ENCODE data around the gene GPR17. TPM values are rescaled to one million over a fixed set of nuclear protein-coding genes. Genes with fewer than 3 reads are reported as not detected.

The GPR17 gene
- total and polyA plus RNA-seq, 2 experiments from 2014 or later = not detected

DNA sequence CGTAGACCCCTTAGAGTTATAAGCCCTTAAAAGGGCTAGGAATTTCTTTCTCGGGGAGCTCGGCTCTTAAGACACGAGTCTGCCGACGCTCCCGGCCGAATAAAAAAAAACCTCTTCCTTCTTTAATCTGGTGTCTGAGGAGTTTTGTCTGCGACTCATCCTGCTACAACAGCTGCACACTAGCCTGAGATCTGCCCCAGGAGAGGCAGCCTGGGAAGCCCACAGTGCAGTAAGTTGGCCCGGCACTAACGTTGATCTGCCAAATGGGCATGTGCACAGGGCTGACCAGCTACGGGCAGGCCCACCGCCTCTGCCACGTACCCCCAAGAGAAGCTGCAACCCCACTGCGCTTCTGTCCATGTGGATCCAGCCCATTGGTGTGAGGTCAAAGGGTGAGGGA, 37.8 kb downstream of the GPR17 start (continued):
- TF ChIP-seq, protein P1, sequence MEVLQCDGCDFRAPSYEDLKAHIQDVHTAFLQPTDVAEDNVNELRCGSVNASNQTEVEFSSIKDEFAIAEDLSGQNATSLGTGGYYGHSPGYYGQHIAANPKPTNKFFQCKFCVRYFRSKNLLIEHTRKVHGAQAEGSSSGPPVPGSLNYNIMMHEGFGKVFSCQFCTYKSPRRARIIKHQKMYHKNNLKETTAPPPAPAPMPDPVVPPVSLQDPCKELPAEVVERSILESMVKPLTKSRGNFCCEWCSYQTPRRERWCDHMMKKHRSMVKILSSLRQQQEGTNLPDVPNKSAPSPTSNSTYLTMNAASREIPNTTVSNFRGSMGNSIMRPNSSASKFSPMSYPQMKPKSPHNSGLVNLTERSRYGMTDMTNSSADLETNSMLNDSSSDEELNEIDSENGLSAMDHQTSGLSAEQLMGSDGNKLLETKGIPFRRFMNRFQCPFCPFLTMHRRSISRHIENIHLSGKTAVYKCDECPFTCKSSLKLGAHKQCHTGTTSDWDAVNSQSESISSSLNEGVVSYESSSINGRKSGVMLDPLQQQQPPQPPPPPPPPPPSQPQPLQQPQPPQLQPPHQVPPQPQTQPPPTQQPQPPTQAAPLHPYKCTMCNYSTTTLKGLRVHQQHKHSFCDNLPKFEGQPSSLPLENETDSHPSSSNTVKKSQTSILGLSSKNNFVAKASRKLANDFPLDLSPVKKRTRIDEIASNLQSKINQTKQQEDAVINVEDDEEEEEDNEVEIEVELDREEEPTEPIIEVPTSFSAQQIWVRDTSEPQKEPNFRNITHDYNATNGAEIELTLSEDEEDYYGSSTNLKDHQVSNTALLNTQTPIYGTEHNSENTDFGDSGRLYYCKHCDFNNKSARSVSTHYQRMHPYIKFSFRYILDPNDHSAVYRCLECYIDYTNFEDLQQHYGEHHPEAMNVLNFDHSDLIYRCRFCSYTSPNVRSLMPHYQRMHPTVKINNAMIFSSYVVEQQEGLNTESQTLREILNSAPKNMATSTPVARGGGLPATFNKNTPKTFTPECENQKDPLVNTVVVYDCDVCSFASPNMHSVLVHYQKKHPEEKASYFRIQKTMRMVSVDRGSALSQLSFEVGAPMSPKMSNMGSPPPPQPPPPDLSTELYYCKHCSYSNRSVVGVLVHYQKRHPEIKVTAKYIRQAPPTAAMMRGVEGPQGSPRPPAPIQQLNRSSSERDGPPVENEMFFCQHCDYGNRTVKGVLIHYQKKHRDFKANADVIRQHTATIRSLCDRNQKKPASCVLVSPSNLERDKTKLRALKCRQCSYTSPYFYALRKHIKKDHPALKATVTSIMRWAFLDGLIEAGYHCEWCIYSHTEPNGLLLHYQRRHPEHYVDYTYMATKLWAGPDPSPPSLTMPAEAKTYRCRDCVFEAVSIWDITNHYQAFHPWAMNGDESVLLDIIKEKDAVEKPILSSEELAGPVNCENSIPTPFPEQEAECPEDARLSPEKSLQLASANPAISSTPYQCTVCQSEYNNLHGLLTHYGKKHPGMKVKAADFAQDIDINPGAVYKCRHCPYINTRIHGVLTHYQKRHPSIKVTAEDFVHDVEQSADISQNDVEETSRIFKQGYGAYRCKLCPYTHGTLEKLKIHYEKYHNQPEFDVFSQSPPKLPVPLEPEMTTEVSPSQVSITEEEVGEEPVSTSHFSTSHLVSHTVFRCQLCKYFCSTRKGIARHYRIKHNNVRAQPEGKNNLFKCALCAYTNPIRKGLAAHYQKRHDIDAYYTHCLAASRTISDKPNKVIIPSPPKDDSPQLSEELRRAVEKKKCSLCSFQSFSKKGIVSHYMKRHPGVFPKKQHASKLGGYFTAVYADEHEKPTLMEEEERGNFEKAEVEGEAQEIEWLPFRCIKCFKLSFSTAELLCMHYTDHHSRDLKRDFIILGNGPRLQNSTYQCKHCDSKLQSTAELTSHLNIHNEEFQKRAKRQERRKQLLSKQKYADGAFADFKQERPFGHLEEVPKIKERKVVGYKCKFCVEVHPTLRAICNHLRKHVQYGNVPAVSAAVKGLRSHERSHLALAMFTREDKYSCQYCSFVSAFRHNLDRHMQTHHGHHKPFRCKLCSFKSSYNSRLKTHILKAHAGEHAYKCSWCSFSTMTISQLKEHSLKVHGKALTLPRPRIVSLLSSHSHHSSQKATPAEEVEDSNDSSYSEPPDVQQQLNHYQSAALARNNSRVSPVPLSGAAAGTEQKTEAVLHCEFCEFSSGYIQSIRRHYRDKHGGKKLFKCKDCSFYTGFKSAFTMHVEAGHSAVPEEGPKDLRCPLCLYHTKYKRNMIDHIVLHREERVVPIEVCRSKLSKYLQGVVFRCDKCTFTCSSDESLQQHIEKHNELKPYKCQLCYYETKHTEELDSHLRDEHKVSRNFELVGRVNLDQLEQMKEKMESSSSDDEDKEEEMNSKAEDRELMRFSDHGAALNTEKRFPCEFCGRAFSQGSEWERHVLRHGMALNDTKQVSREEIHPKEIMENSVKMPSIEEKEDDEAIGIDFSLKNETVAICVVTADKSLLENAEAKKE (CRISPR knock-in tag; IDR thresholded peaks at IDR 0.05) = no peak
- TF ChIP-seq, protein P2, sequence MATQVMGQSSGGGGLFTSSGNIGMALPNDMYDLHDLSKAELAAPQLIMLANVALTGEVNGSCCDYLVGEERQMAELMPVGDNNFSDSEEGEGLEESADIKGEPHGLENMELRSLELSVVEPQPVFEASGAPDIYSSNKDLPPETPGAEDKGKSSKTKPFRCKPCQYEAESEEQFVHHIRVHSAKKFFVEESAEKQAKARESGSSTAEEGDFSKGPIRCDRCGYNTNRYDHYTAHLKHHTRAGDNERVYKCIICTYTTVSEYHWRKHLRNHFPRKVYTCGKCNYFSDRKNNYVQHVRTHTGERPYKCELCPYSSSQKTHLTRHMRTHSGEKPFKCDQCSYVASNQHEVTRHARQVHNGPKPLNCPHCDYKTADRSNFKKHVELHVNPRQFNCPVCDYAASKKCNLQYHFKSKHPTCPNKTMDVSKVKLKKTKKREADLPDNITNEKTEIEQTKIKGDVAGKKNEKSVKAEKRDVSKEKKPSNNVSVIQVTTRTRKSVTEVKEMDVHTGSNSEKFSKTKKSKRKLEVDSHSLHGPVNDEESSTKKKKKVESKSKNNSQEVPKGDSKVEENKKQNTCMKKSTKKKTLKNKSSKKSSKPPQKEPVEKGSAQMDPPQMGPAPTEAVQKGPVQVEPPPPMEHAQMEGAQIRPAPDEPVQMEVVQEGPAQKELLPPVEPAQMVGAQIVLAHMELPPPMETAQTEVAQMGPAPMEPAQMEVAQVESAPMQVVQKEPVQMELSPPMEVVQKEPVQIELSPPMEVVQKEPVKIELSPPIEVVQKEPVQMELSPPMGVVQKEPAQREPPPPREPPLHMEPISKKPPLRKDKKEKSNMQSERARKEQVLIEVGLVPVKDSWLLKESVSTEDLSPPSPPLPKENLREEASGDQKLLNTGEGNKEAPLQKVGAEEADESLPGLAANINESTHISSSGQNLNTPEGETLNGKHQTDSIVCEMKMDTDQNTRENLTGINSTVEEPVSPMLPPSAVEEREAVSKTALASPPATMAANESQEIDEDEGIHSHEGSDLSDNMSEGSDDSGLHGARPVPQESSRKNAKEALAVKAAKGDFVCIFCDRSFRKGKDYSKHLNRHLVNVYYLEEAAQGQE (IDR thresholded peaks at IDR 0.05; ENCODE audit: unreplicated experiment) = no peak
- no peak for TF ChIP-seq EZH2 (IDR thresholded peaks at IDR 0.05; ENCODE audit: low read depth, unreplicated experiment)

DNA sequence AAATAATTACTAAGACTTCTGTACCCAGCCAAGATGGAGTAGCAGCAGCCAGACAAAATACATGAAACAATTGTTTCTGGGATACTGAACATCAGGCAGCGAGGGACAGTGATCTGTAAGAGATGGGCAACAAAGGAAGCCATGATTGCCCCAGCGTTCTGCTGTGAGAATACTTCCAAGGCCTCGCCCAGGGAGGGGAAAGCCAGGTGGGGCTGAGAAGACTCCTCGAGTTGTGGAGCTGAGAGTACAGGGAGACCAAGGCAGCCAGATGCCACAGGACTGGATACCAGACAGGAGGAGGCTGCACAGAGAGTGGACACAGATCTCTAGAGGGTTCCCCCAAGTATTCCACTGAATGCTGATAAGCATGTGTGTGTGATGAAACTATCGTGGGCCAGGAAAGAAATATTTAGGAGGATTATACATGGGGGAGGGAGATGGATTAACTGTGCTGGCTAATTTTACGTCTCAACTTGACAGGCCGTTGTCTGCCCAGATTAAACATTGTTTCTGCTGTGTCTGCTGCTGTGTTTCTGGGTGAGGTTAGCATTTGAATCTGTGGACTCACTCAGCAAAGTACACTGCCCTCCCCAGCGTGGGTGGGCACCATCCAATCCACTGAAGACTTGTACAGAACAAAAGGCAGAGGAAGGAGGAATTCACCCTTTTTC, 39.6 kb downstream of the GPR17 start:
- H3K4me3 ChIP-seq = no peak overlapping the region
- Mint-ChIP-seq H3K27ac (no peak overlapping the region), H3K27me3 (ENCODE audit: insufficient read depth, low read depth, poor library complexity) (peaks cover 4% of the 10 kb centered on the region), H3K36me3 (ENCODE audit: low read depth) (peaks cover 11% of the 10 kb centered on the region; the same call in 2 of the 3 replicates), H3K9me3 (peaks cover 24% of the 10 kb centered on the region), H3K4me1 (peaks cover 2% of the 10 kb centered on the region; the same call in 1 of the 3 replicates), H3K4me3 (no peak overlapping the region)
- no peaks in the 10 kb centered on the region for H3K9me2 ChIP-seq (ENCODE audit: insufficient read depth)
- H3K27ac ChIP-seq (ENCODE audit: low read depth) = no peak overlapping the region
- DNase-seq (ENCODE audit: low spot score) (no peak), ATAC-seq (no peak)
- H3K4me2 ChIP-seq = no peak overlapping the region
- no peaks in the 10 kb centered on the region for H3K27me3 ChIP-seq (ENCODE audit: insufficient read depth)
- peak overlapping the region; percentile 52; the same call in 1 of the 2 replicates for H2AFZ ChIP-seq
- H3K36me3 ChIP-seq (ENCODE audit: insufficient read depth) = no peaks in the 10 kb centered on the region
- no peaks in the 10 kb centered on the region for H4K20me1 ChIP-seq (replicated peaks; ENCODE audit: insufficient read depth)
- no peaks in the 10 kb centered on the region for H3K79me2 ChIP-seq (replicated peaks; ENCODE audit: insufficient read depth)
- no peaks in the 10 kb centered on the region for H3K4me1 ChIP-seq (ENCODE audit: insufficient read depth)
- H3F3A ChIP-seq (replicated peaks; ENCODE audit: low read depth) = no peaks in the 10 kb centered on the region
- TF ChIP-seq, protein P2 (IDR thresholded peaks at IDR 0.05; ENCODE audit: unreplicated experiment) = no peak
- TF ChIP-seq EZH2 (IDR thresholded peaks at IDR 0.05; ENCODE audit: low read depth, unreplicated experiment) = no peak
- no peak for TF ChIP-seq POLR2AphosphoS5 (IDR thresholded peaks at IDR 0.05; ENCODE audit: low read depth)
- no peak for TF ChIP-seq ZNF331 (CRISPR knock-in tag; IDR thresholded peaks at IDR 0.05; ENCODE audit: low read depth)
- TF ChIP-seq CREB1 (CRISPR knock-in tag; IDR thresholded peaks at IDR 0.05; ENCODE audit: low read depth) = no peak
- no peak for TF ChIP-seq ETS1 (IDR thresholded peaks at IDR 0.05)
- TF ChIP-seq NANOG (IDR thresholded peaks at IDR 0.05; ENCODE audit: borderline replicate concordance) = no peak
- no peak for TF ChIP-seq STAT1 (IDR thresholded peaks at IDR 0.05; ENCODE audit: unreplicated experiment)
- no peak for TF ChIP-seq JUNB (IDR thresholded peaks at IDR 0.05; ENCODE audit: unreplicated experiment)

Measured in GM23338 (cell line).